ENCODE data around the gene DCST1.
A peak's percentile ranks its signal among the peaks of the same experiment; 100 is the strongest.
"Not testable (repeated sequence)": the region's sequence is repeated elsewhere in the genome, so short reads cannot be mapped to it uniquely, and the experiment has no call there.

The DCST1 gene
- long read RNA-seq: 0 reads

- Histone ChIP-seq H3K27ac (replicated peaks) (no peak within 1 kb of the TSS), H3K27me3 (ENCODE audit: insufficient read depth, poor library complexity, severe bottlenecking) (no peaks in the 10 kb centered on the region), H3K4me3 (replicated peaks; ENCODE audit: insufficient read depth, low read length) (no peak within 1 kb of the TSS)
- no peak for DNase-seq (ENCODE audit: low read depth in 1 of 2, low spot score in 1 of 2)
- TF ChIP-seq CTCF (IDR thresholded peaks at IDR 0.05; ENCODE audit: insufficient read depth, low read length) (no peak), GABPA (IDR thresholded peaks at IDR 0.05; ENCODE audit: low read depth) (no peak), POLR2AphosphoS5 (IDR thresholded peaks at IDR 0.05; ENCODE audit: low read depth) (no peak), REST (IDR thresholded peaks at IDR 0.05; ENCODE audit: insufficient replicate concordance, low read depth) (no peak), SPI1 (IDR thresholded peaks at IDR 0.05; ENCODE audit: borderline replicate concordance, low read depth) (no peak)
These were observed at the start of gene DCST1, which contains the start of gene DCST2 for GRCh38 chr1:155033524-155033923. TSS of gene DCST1 (plus strand) at chr1:155033824. CDS start at chr1:155034037, 213 bp downstream. TSS of gene DCST2 (minus strand) at chr1:155033781. CDS start at chr1:155033701, 80 bp downstream.

- not testable (repeated sequence) for H3K4me3 ChIP-seq (replicated peaks; ENCODE audit: insufficient read depth, low read length); H3K27ac ChIP-seq (replicated peaks); DNase-seq (ENCODE audit: low read depth in 1 of 2, low spot score in 1 of 2); H3K27me3 ChIP-seq (ENCODE audit: insufficient read depth, poor library complexity, severe bottlenecking)
These were observed 46.9 kb upstream of the DCST1 start for GRCh38 chr1:154986736-154987135.

GRCh38 chr1:154987326-154987725 lies 46.3 kb upstream of the DCST1 start:
- no peak overlapping the region for H3K27ac ChIP-seq (replicated peaks)
- peak in 1 of 2 experiments; percentile 41 for DNase-seq (ENCODE audit: low read depth in 1 of 2, low spot score in 1 of 2)
- H3K27me3 ChIP-seq (ENCODE audit: insufficient read depth, poor library complexity, severe bottlenecking): no peaks in the 10 kb centered on the region
- TF ChIP-seq POLR2AphosphoS5 (IDR thresholded peaks at IDR 0.05; ENCODE audit: low read depth) (0 out of 2 replicates have a peak, but pooled peaks have one; percentile 23), GABPA (IDR thresholded peaks at IDR 0.05; ENCODE audit: low read depth) (no peak), REST (IDR thresholded peaks at IDR 0.05; ENCODE audit: insufficient replicate concordance, low read depth) (no peak)
- H3K4me3 ChIP-seq (replicated peaks; ENCODE audit: insufficient read depth, low read length): no peak overlapping the region

GRCh38 chr1:154988058-154988954 lies 45.3 kb upstream of the DCST1 start:
- no peak for DNase-seq (ENCODE audit: low read depth in 1 of 2, low spot score in 1 of 2)

More at GRCh38 chr1:154988058-154988954, 45.3 kb upstream of the DCST1 start:
- Histone ChIP-seq H3K4me3 (replicated peaks; ENCODE audit: insufficient read depth, low read length) (no peak overlapping the region), H3K27me3 (ENCODE audit: insufficient read depth, poor library complexity, severe bottlenecking) (no peaks in the 10 kb centered on the region), H3K27ac (replicated peaks) (no peak overlapping the region)
- TF ChIP-seq CTCF (IDR thresholded peaks at IDR 0.05; ENCODE audit: insufficient read depth, low read length) (no peak), SPI1 (IDR thresholded peaks at IDR 0.05; ENCODE audit: borderline replicate concordance, low read depth) (no peak), POLR2AphosphoS5 (IDR thresholded peaks at IDR 0.05; ENCODE audit: low read depth) (no peak), GABPA (IDR thresholded peaks at IDR 0.05; ENCODE audit: low read depth) (no peak), REST (IDR thresholded peaks at IDR 0.05; ENCODE audit: insufficient replicate concordance, low read depth) (no peak)
